GM12878 (cell line): ENCODE results near the gene NAP1L4. TPM values are rescaled to one million over a fixed set of nuclear protein-coding genes. Genes with fewer than 3 reads are reported as not detected.
"Not testable (repeated sequence)": the region's sequence is repeated elsewhere in the genome, so short reads cannot be mapped to it uniquely, and the experiment has no call there.

Experiments used
- ATAC-seq: fragments of 200-7000 bp; cut with Tn5 transposase; 3 replicates; pipeline ENCODE4 v1.9.1; 2020; ENCODE audit warnings: mild to moderate bottlenecking, moderate library complexity
- BruUV-seq: library from RNA; stranded (reverse); fragments of 400-500 nt; replicated peaks from 2 replicates; lab custom pipeline; 2021; lab: Mats Ljungman, UMichigan
- CTCF ChIA-PET: fragments of 300-600 bp; sonication (Branson Sonifier 250); formaldehyde crosslinking; extraction: SDS; loops from one replicate; lab custom pipeline; 2021; ENCODE audit warnings: inconsistent platforms; lab: Yijun Ruan, JAX
- POLR2A ChIA-PET: fragments of 350-600 bp; formaldehyde crosslinking; extraction: SDS; loops from one replicate; lab custom pipeline; 2021; ENCODE audit warnings: inconsistent platforms; lab: Charles Lee
- RAD21 ChIA-PET: fragments of 300-600 bp; sonication (Branson Sonifier 250); formaldehyde crosslinking; loops from one replicate; lab custom pipeline; 2023; ENCODE audit warnings: antibody characterized with exemption; ENCODE audit not compliant: unreplicated experiment; lab: Charles Lee
- SMC1A ChIA-PET: fragments of 300-600 bp; sonication (Branson Sonifier 250); formaldehyde crosslinking; loops from one replicate; lab custom pipeline; 2023; ENCODE audit not compliant: unreplicated experiment, uncharacterized antibody; lab: Charles Lee
- DNase-seq: peaks from one replicate; pipeline ENCODE4 v3.0.0-alpha.2; 2011; ENCODE audit warnings: low read depth, low spot score
- FAIRE-seq: peaks from 3 replicates; lab custom pipeline; 2011; peaks lifted over from hg19 to GRCh38; lab: Jason Lieb, UNC
- H2AFZ ChIP-seq: 2 replicates; pipeline ENCODE4 v1.6.0; 2011; ENCODE audit warnings: low read depth, low read length, control low read depth; ENCODE audit not compliant: control insufficient read depth
- H3K27ac ChIP-seq: 2 replicates; pipeline ENCODE4 v1.5.1; 2011; ENCODE audit warnings: control low read depth; ENCODE audit not compliant: control insufficient read depth, insufficient read depth
- H3K27me3 ChIP-seq, 2 experiments: replicated peaks in 1 of 2; 2 replicates each; pipeline versions ENCODE4 v1.6.0 to v1.6.1; 2011; ENCODE audit warnings: low read length in 1 of 2; ENCODE audit not compliant: control insufficient read depth in 2 of 2, insufficient read depth in 2 of 2
- H3K36me3 ChIP-seq, 2 experiments: 2 replicates each; pipeline ENCODE4 v1.5.1; 2011; ENCODE audit warnings: low read length in 1 of 2; ENCODE audit not compliant: control insufficient read depth in 2 of 2, insufficient read depth in 2 of 2
- H3K4me1 ChIP-seq: 2 replicates; pipeline ENCODE4 v1.6.1; 2011; ENCODE audit warnings: mild to moderate bottlenecking, low read length, moderate library complexity, mixed read lengths; ENCODE audit not compliant: control insufficient read depth, insufficient read depth
- H3K4me2 ChIP-seq: 2 replicates; pipeline ENCODE4 v1.6.0; 2011; ENCODE audit warnings: control low read depth; ENCODE audit not compliant: control insufficient read depth, insufficient read depth
- H3K4me3 ChIP-seq: fragments of 200-600 bp; sonication (generic); 2 replicates; pipeline ENCODE4 v1.5.1; 2016
- H3K79me2 ChIP-seq: 2 replicates; pipeline ENCODE4 v1.6.0; 2011; ENCODE audit warnings: low read length; ENCODE audit not compliant: control insufficient read depth, insufficient read depth
- H3K9ac ChIP-seq: 2 replicates; pipeline ENCODE4 v1.8.0; 2011; ENCODE audit warnings: low read length, control low read depth, mixed read lengths; ENCODE audit not compliant: control insufficient read depth, insufficient read depth
- H3K9me3 ChIP-seq: replicated peaks from 3 replicates; pipeline ENCODE4 v1.5.1; 2011; ENCODE audit warnings: mild to moderate bottlenecking, low read length; ENCODE audit not compliant: control insufficient read depth, insufficient read depth
- H4K20me1 ChIP-seq: 2 replicates; pipeline ENCODE4 v1.6.0; 2011; ENCODE audit not compliant: control insufficient read depth, insufficient read depth
- CBX3 ChIP-seq: fragments of 200-600 bp; sonication (generic); IDR thresholded peaks from 2 replicates; pipeline ENCODE4 v1.6.1; 2016; ENCODE audit warnings: low read depth, borderline replicate concordance
- EGR1 ChIP-seq, 2 experiments: IDR thresholded peaks; 1 replicate in 1 of 2; 2 replicates in 1 of 2; pipeline ENCODE4 v1.6.1; 2011 to 2012; ENCODE audit warnings: low read depth in 2 of 2, low read length in 2 of 2, borderline replicate concordance in 1 of 2, mild to moderate bottlenecking in 1 of 2, moderate library complexity in 1 of 2
- GABPA ChIP-seq: IDR thresholded peaks from 2 replicates; pipeline ENCODE4 v1.6.1; 2014; ENCODE audit warnings: antibody characterized with exemption, low read depth, mild to moderate bottlenecking, inconsistent platforms
- MXI1 ChIP-seq: fragments of 150-350 bp; IDR thresholded peaks from 2 replicates; pipeline ENCODE4 v1.6.1; 2011; ENCODE audit warnings: low read depth, mild to moderate bottlenecking, inconsistent platforms, low read length, improper control_type of control experiment
- NFIC ChIP-seq: IDR thresholded peaks from 2 replicates; pipeline ENCODE4 v1.6.1; 2012; ENCODE audit warnings: low read depth, mild to moderate bottlenecking, inconsistent platforms, low read length, moderate library complexity
- RAD51 ChIP-seq: fragments of 450-650 bp; IDR thresholded peaks from 2 replicates; pipeline ENCODE4 v1.6.1; 2016; ENCODE audit warnings: moderate library complexity, mild to moderate bottlenecking, inconsistent platforms
- RCOR1 ChIP-seq: conservative IDR thresholded peaks from 2 replicates; pipeline ENCODE4 v1.6.1; 2012; ENCODE audit warnings: low read depth, low read length, improper control_type of control experiment
- SMARCA5 ChIP-seq: fragments of 450-650 bp; IDR thresholded peaks from 2 replicates; pipeline ENCODE4 v1.6.1; 2017; ENCODE audit warnings: mild to moderate bottlenecking
- ZNF274 ChIP-seq: IDR thresholded peaks from one replicate; pipeline ENCODE4 v1.8.0; 2011; ENCODE audit not compliant: insufficient read length, insufficient read depth
- WGBS: methylation state at CpG from one replicate; pipeline ENCODE4 v1.1.6; 2016; ENCODE audit warnings: low lambda C conversion rate; ENCODE audit not compliant: insufficient replicate concordance, insufficient coverage; ENCODE audit errors: missing lambda C conversion rate; 5-methylcytosine and 5-hydroxymethylcytosine counted together
- in situ Hi-C: fragments of 300-500 bp; cut with MboI; formaldehyde crosslinking; loops from 9 replicates; pipeline ENCODE4 v1.14.3; 2018; ENCODE audit warnings: mixed read lengths
- intact Hi-C: fragments of 100-400 bp; cut with micrococcal nuclease; formaldehyde crosslinking; loops from one replicate; pipeline ENCODE4 v1.14.2; 2022; ENCODE audit not compliant: unreplicated experiment
- polyA plus RNA-seq, 11 experiments: library from polyadenylated mRNA; depleted of rRNA in 4 of 11; unstranded in 6 of 11; stranded (reverse) in 5 of 11; fragments of >200 nt; fragmentation: Nextera tagmentation in 4 of 11; fragmentation: Illumina TruSeq in 1 of 11; extraction: Ambion mirVana in 4 of 11; extraction: Trizol in 1 of 11; gene quantifications; 1 replicate in 1 of 11; 2 replicates in 10 of 11; pipeline versions ENCODE4 v1.2.1 to v1.2.3, GENCODE V29; 2011 to 2016; ENCODE audit warnings: inconsistent platforms in 2 of 11, missing spikeins in 2 of 11, low read depth in 1 of 11
- total RNA-seq, 4 experiments: library from RNA; depleted of rRNA in 3 of 4; stranded (reverse); fragments of >200 nt in 3 of 4; fragmentation: Illumina TruSeq in 1 of 4; extraction: Trizol in 1 of 4; gene quantifications; 2 replicates each; pipeline versions ENCODE4 v1.2.1 to v1.2.3, GENCODE V29; 2013 to 2021
- TF ChIP-seq, protein P1 (sequence below): fragments of 450-650 bp; IDR thresholded peaks from 2 replicates; pipeline ENCODE4 v1.6.1; 2016; ENCODE audit warnings: mild to moderate bottlenecking, moderate library complexity, borderline replicate concordance
- TF ChIP-seq, protein P2 (sequence below): IDR thresholded peaks from 2 replicates; pipeline ENCODE4 v1.6.1; 2012; ENCODE audit warnings: low read depth, low read length, improper control_type of control experiment

The NAP1L4 gene
- total and polyA plus RNA-seq, 10 of the 15 experiments (the other 5 are each of a cell fraction or from before 2014, with no cell fraction given) = 24.8 to 198 (median 114) TPM

GRCh38 chr11:2905299-2905698 lies 86.8 kb downstream of the NAP1L4 start:
- H3K27ac ChIP-seq, H3K9ac ChIP-seq, FAIRE-seq, H3K36me3 ChIP-seq, SMC1A ChIA-PET, BruUV-seq, H3K27me3 ChIP-seq, H3K4me3 ChIP-seq, ATAC-seq, H3K4me2 ChIP-seq, POLR2A ChIA-PET, in situ Hi-C loops, intact Hi-C loops, DNase-seq, CTCF ChIA-PET, H3K79me2 ChIP-seq, H4K20me1 ChIP-seq, RAD21 ChIA-PET, H3K9me3 ChIP-seq, H2AFZ ChIP-seq: not testable (repeated sequence)
- peaks cover 12% of the 10 kb centered on the region; the same call in 1 of the 2 replicates for H3K4me1 ChIP-seq
- WGBS = 96% methylated on average over 7 of the region's 7 CpGs

DNA sequence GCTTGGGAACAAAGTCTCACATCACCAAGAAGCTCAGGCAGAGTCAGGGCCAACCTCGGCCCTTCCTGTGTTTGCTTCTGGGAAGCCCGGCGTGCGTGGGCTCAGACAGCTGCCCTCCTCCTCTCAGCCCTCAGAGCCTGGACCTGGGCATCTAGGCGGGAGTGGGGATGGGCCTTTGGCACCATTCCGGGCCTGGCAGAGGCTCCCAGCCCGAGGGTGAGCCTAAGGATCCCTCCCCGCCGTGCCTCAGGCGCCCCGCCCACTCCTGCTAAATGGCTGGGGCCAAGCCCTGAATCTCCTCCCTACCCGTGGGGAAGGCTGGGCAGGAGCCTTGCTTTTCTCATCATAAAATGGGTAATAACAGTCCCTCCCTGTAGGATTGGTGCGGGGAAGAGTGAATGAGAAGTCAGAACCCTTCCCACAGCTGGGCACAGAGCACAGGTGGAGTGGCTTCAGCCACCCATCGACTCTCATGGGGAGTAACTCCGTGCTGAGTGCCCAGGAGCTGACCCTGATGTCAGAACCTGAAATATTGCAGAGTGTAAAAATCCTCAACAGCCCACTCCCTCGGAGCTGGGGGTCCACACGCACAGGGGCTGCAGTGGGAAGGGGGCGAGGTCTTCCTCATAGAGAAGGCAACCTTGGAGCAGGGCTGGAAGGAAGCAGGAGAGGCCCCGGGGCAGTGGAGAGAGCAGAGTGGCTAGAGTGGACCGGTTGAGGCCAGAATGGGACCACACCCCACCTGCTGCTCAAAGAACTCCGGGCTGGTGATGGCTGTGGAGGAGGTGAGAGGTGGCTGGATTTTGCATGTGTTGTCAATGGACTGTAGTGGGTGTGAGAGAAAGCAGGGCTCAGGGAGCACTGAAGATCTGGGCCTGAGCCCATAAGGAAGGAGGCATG lies 87.7 kb downstream of the NAP1L4 start:
- BruUV-seq = no TSS peak
- H3K4me2 ChIP-seq = no peak overlapping the region
- H3K4me3 ChIP-seq = no peak overlapping the region
- no peak overlapping the region for H3K9ac ChIP-seq
- H3K36me3 ChIP-seq = no peaks in the 10 kb centered on the region
- H3K9me3 ChIP-seq = no peaks in the 10 kb centered on the region; the same call in 2 of the 3 replicates
- no peak overlapping the region for H2AFZ ChIP-seq
- ATAC-seq = no peak
- WGBS = 79% methylated on average over 21 of the region's 21 CpGs
- ChIA-PET SMC1A (no interaction called here), RAD21 (no interaction called here), POLR2A (no interaction called here), CTCF (interaction anchor here (1.7 to 4.4 kb wide), 4 partner anchors 12 to 187 kb away, joined by 4 to 28 read pairs (median 11); no protein-coding TSS in a partner anchor)
- H3K27ac ChIP-seq = no peak overlapping the region
- intact Hi-C loops (no loop called here), in situ Hi-C loops (no loop called here)
- peaks cover 14% of the 10 kb centered on the region; the same call in 1 of the 2 replicates for H3K4me1 ChIP-seq
- no peaks in the 10 kb centered on the region for H4K20me1 ChIP-seq
- DNase-seq = no peak
- no peak for FAIRE-seq
- no peaks in the 10 kb centered on the region; the same call in 1 of the 2 replicates for H3K79me2 ChIP-seq
- no peaks in the 10 kb centered on the region for H3K27me3 ChIP-seq
- TF ChIP-seq CBX3 (no peak), MXI1 (no peak), GABPA (no peak), SMARCA5 (no peak), EGR1 (IDR thresholded peaks at IDR 0.05; ENCODE audit: borderline replicate concordance in 1 of 2, low read depth in 2 of 2, low read length in 2 of 2) (no peak), NFIC (no peak), ZNF274 (no peak), RAD51 (no peak), RCOR1 (no peak)
- TF ChIP-seq, protein P1, sequence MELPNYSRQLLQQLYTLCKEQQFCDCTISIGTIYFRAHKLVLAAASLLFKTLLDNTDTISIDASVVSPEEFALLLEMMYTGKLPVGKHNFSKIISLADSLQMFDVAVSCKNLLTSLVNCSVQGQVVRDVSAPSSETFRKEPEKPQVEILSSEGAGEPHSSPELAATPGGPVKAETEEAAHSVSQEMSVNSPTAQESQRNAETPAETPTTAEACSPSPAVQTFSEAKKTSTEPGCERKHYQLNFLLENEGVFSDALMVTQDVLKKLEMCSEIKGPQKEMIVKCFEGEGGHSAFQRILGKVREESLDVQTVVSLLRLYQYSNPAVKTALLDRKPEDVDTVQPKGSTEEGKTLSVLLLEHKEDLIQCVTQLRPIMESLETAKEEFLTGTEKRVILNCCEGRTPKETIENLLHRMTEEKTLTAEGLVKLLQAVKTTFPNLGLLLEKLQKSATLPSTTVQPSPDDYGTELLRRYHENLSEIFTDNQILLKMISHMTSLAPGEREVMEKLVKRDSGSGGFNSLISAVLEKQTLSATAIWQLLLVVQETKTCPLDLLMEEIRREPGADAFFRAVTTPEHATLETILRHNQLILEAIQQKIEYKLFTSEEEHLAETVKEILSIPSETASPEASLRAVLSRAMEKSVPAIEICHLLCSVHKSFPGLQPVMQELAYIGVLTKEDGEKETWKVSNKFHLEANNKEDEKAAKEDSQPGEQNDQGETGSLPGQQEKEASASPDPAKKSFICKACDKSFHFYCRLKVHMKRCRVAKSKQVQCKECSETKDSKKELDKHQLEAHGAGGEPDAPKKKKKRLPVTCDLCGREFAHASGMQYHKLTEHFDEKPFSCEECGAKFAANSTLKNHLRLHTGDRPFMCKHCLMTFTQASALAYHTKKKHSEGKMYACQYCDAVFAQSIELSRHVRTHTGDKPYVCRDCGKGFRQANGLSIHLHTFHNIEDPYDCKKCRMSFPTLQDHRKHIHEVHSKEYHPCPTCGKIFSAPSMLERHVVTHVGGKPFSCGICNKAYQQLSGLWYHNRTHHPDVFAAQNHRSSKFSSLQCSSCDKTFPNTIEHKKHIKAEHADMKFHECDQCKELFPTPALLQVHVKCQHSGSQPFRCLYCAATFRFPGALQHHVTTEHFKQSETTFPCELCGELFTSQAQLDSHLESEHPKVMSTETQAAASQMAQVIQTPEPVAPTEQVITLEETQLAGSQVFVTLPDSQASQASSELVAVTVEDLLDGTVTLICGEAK = no peak
- TF ChIP-seq, protein P2, sequence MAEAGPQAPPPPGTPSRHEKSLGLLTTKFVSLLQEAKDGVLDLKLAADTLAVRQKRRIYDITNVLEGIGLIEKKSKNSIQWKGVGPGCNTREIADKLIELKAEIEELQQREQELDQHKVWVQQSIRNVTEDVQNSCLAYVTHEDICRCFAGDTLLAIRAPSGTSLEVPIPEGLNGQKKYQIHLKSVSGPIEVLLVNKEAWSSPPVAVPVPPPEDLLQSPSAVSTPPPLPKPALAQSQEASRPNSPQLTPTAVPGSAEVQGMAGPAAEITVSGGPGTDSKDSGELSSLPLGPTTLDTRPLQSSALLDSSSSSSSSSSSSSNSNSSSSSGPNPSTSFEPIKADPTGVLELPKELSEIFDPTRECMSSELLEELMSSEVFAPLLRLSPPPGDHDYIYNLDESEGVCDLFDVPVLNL = no peak
